Measurements from ENCODE around the gene TREML4.

Gene TREML4

GRCh38 chr6:41193171-41193734, 34.9 kb upstream of the TREML4 start:
- no peak for DNase-seq (ENCODE audit: low read depth)
- TF ChIP-seq MAX (IDR thresholded peaks at IDR 0.05; ENCODE audit: low read depth, low read length) (no peak), POLR2A (IDR thresholded peaks at IDR 0.05; ENCODE audit: extremely low read depth, insufficient read length) (no peak), MYC (IDR thresholded peaks at IDR 0.05; ENCODE audit: low read depth, low read length) (no peak), CTCF (IDR thresholded peaks at IDR 0.05; ENCODE audit: low read depth, low read length) (no peak)

GRCh38 chr6:41193884-41194283, 34.3 kb upstream of the TREML4 start:
- no peak for DNase-seq (ENCODE audit: low read depth)
- TF ChIP-seq POLR2A (IDR thresholded peaks at IDR 0.05; ENCODE audit: extremely low read depth, insufficient read length) (no peak), MYC (IDR thresholded peaks at IDR 0.05; ENCODE audit: low read depth, low read length) (no peak), CTCF (IDR thresholded peaks at IDR 0.05; ENCODE audit: low read depth, low read length) (no peak), MAX (IDR thresholded peaks at IDR 0.05; ENCODE audit: low read depth, low read length) (no peak)
- no peak overlapping the region for H3K4me3 ChIP-seq (ENCODE audit: low read depth, low read length)

More at GRCh38 chr6:41193171-41193734, 34.9 kb upstream of the TREML4 start:
- H3K4me3 ChIP-seq (ENCODE audit: low read depth, low read length), result no peak overlapping the region

GRCh38 chr6:41194386-41194785, 33.8 kb upstream of the TREML4 start:
- no peak for DNase-seq (ENCODE audit: low read depth)
- TF ChIP-seq CTCF (IDR thresholded peaks at IDR 0.05; ENCODE audit: low read depth, low read length), result no peak

GRCh38 chr6:41197234-41197633, 30.9 kb upstream of the TREML4 start:
- H3K4me3 ChIP-seq (ENCODE audit: low read depth, low read length), result no peak overlapping the region
- DNase-seq (ENCODE audit: low read depth), result no peak
- no peak for TF ChIP-seq MAX (IDR thresholded peaks at IDR 0.05; ENCODE audit: low read depth, low read length)
- TF ChIP-seq CTCF (IDR thresholded peaks at IDR 0.05; ENCODE audit: low read depth, low read length), result no peak
- no peak for TF ChIP-seq POLR2A (IDR thresholded peaks at IDR 0.05; ENCODE audit: extremely low read depth, insufficient read length)
- no peak for TF ChIP-seq MYC (IDR thresholded peaks at IDR 0.05; ENCODE audit: low read depth, low read length)

More at GRCh38 chr6:41194386-41194785, 33.8 kb upstream of the TREML4 start:
- H3K4me3 ChIP-seq (ENCODE audit: low read depth, low read length), result no peak overlapping the region

GRCh38 chr6:41199552-41200246, 28.4 kb upstream of the TREML4 start:
- TF ChIP-seq CTCF (IDR thresholded peaks at IDR 0.05; ENCODE audit: low read depth, low read length), result no peak

More at GRCh38 chr6:41199552-41200246, 28.4 kb upstream of the TREML4 start:
- H3K4me3 ChIP-seq (ENCODE audit: low read depth, low read length), result peak overlapping the region; percentile 33
- DNase-seq (ENCODE audit: low read depth), result peak; percentile 53

Data from NB4 (cell line).